Measurements from ENCODE around the gene TRMT6.

DNA sequence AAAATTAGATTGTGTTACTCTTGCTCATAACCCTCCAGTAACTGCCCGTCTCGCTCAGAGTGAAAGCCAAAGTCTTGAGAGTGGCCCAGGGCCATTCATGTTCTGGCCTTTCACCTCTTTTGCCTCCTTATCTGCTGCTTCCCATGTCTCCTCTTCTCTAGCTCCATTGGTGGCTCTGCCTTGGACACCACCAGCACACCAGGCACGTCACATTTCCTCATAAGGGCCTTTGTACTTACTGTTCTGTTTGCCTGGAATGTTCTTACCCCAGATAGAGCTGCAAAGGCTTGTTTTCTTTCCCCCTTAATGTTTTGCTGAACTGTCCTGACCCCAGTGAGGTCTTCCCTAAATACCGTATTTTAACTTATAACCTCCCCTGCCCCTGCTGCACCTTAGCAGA, 29.5 kb upstream of the TRMT6 start:
- TF ChIP-seq, protein P1, sequence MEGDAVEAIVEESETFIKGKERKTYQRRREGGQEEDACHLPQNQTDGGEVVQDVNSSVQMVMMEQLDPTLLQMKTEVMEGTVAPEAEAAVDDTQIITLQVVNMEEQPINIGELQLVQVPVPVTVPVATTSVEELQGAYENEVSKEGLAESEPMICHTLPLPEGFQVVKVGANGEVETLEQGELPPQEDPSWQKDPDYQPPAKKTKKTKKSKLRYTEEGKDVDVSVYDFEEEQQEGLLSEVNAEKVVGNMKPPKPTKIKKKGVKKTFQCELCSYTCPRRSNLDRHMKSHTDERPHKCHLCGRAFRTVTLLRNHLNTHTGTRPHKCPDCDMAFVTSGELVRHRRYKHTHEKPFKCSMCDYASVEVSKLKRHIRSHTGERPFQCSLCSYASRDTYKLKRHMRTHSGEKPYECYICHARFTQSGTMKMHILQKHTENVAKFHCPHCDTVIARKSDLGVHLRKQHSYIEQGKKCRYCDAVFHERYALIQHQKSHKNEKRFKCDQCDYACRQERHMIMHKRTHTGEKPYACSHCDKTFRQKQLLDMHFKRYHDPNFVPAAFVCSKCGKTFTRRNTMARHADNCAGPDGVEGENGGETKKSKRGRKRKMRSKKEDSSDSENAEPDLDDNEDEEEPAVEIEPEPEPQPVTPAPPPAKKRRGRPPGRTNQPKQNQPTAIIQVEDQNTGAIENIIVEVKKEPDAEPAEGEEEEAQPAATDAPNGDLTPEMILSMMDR (IDR thresholded peaks at IDR 0.05): no peak
- no peak for TF ChIP-seq POLR2A (IDR thresholded peaks at IDR 0.05)

All from thyroid gland (tissue), 4 donors.